ENCODE results near the gene PSEN2. TPM values are rescaled to one million over a fixed set of nuclear protein-coding genes. Genes with fewer than 3 reads are reported as not detected.

The PSEN2 gene
- polyA plus RNA-seq, 1 donor (not counting 4 experiments of a cell fraction or from before 2014, with no cell fraction given), result 9.5 TPM

DNA sequence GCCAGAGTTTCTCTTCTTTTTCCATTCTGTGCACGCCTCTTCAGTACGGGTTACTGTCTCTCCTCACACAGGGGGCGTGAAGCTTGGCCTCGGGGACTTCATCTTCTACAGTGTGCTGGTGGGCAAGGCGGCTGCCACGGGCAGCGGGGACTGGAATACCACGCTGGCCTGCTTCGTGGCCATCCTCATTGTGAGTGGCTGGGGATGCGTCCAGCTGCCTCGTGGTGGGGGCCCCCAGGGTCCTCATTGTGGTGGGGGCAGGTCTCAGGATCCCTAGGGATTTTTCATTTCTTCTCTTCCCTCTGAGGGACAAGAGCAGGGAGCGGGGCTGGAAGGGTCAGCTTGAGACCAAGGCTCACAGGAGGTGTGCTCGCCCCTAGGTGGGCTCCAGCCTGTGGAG lies 23.5 kb downstream of the PSEN2 start:
- Histone ChIP-seq H3K9me3 (ENCODE audit: control insufficient read depth, low read depth, low read length) (no peaks in the 10 kb centered on the region), H4K20me1 (ENCODE audit: control insufficient read depth, extremely low read depth, insufficient read depth, low read length) (no peaks in the 10 kb centered on the region), H3K9me1 (ENCODE audit: control insufficient read depth, extremely low read depth, insufficient read depth, low read length) (no peaks in the 10 kb centered on the region), H3K9ac (ENCODE audit: control insufficient read depth, extremely low read depth, insufficient read depth, low read length) (no peak overlapping the region), H3K36me3 (ENCODE audit: control insufficient read depth in 2 of 2, extremely low read depth in 1 of 2, insufficient read depth in 2 of 2, low read length in 2 of 2) (peaks cover under 1 to 21% of the 10 kb centered on the region in 2 experiments), H3K79me2 (ENCODE audit: control insufficient read depth, insufficient read depth, low read length) (no peaks in the 10 kb centered on the region), H2AFZ (ENCODE audit: control insufficient read depth, low read length) (no peak overlapping the region), H3K27ac (ENCODE audit: control insufficient read depth, insufficient read depth, low read length) (no peak overlapping the region), H3K4me3 (ENCODE audit: control insufficient read depth in 2 of 3, extremely low read depth in 1 of 3, insufficient read depth in 2 of 3, low read depth in 1 of 3, low read length in 3 of 3) (no peak overlapping the region), H3K4me2 (ENCODE audit: control insufficient read depth, extremely low read depth, insufficient read depth, low read depth, low read length) (no peak overlapping the region), H3K27me3 (ENCODE audit: control insufficient read depth, extremely low read depth, insufficient read depth, low read length) (no peaks in the 10 kb centered on the region), H3K4me1 (ENCODE audit: control insufficient read depth, extremely low read depth, insufficient read depth, low read length) (no peaks in the 10 kb centered on the region)
- FAIRE-seq, result no peak
- DNase-seq (ENCODE audit: low read depth, low spot score), result no peak
- TF ChIP-seq CTCF (optimal IDR thresholded peaks at IDR 0.05 in 1 of 3, IDR thresholded peaks at IDR 0.05 in 1 of 3, conservative IDR thresholded peaks at IDR 0.05 in 1 of 3; ENCODE audit: extremely low read depth in 1 of 3, insufficient read depth in 2 of 3, low read length in 3 of 3), result no peak
- TF ChIP-seq EZH2 (IDR thresholded peaks at IDR 0.05; ENCODE audit: low read length), result no peak
- dilution Hi-C loops (cut with MboI; ENCODE audit: extremely low pct_ligation_motif_present, low sequenced_read_pairs), result no loop called here

GRCh38 chr1:226894826-226895225 lies 24.4 kb downstream of the PSEN2 start:
- TF ChIP-seq CTCF (optimal IDR thresholded peaks at IDR 0.05 in 1 of 3, IDR thresholded peaks at IDR 0.05 in 1 of 3, conservative IDR thresholded peaks at IDR 0.05 in 1 of 3; ENCODE audit: extremely low read depth in 1 of 3, insufficient read depth in 2 of 3, low read length in 3 of 3) (no peak), EZH2 (IDR thresholded peaks at IDR 0.05; ENCODE audit: low read length) (no peak)
- Histone ChIP-seq H3K4me1 (ENCODE audit: control insufficient read depth, extremely low read depth, insufficient read depth, low read length) (no peaks in the 10 kb centered on the region), H3K79me2 (ENCODE audit: control insufficient read depth, insufficient read depth, low read length) (no peaks in the 10 kb centered on the region), H3K9ac (ENCODE audit: control insufficient read depth, extremely low read depth, insufficient read depth, low read length) (no peak overlapping the region), H3K9me1 (ENCODE audit: control insufficient read depth, extremely low read depth, insufficient read depth, low read length) (no peaks in the 10 kb centered on the region), H3K36me3 (ENCODE audit: control insufficient read depth in 2 of 2, extremely low read depth in 1 of 2, insufficient read depth in 2 of 2, low read length in 2 of 2) (peaks cover 0 to 22% of the 10 kb centered on the region in 2 experiments), H3K4me2 (ENCODE audit: control insufficient read depth, extremely low read depth, insufficient read depth, low read depth, low read length) (no peak overlapping the region), H2AFZ (ENCODE audit: control insufficient read depth, low read length) (no peak overlapping the region), H3K4me3 (ENCODE audit: control insufficient read depth in 2 of 3, extremely low read depth in 1 of 3, insufficient read depth in 2 of 3, low read depth in 1 of 3, low read length in 3 of 3) (no peak overlapping the region), H3K27ac (ENCODE audit: control insufficient read depth, insufficient read depth, low read length) (no peak overlapping the region), H3K9me3 (ENCODE audit: control insufficient read depth, low read depth, low read length) (no peaks in the 10 kb centered on the region), H4K20me1 (ENCODE audit: control insufficient read depth, extremely low read depth, insufficient read depth, low read length) (no peaks in the 10 kb centered on the region), H3K27me3 (ENCODE audit: control insufficient read depth, extremely low read depth, insufficient read depth, low read length) (no peaks in the 10 kb centered on the region)
- FAIRE-seq (no peak), DNase-seq (ENCODE audit: low read depth, low spot score) (no peak)
- dilution Hi-C loops (cut with MboI; ENCODE audit: extremely low pct_ligation_motif_present, low sequenced_read_pairs), result no loop called here
